Astrocyte (in vitro differentiated cells and primary cell): ENCODE results near the gene MAGI1. TPM values are rescaled to one million over a fixed set of nuclear protein-coding genes. Genes with fewer than 3 reads are reported as not detected.
"Not testable (repeated sequence)": the region's sequence is repeated elsewhere in the genome, so short reads cannot be mapped to it uniquely, and the experiment has no call there.

Experiments
- DNase-seq: peaks from one replicate; pipeline ENCODE4 v3.0.0-alpha.2; 2010; ENCODE audit warnings: low read depth
- FAIRE-seq: peaks from 2 replicates; lab custom pipeline; 2011; peaks lifted over from hg19 to GRCh38; lab: Jason Lieb, UNC
- H2AFZ ChIP-seq: 2 replicates; pipeline ENCODE4 v1.6.0; 2012; ENCODE audit warnings: low read depth, low read length, inconsistent platforms
- H3K27ac ChIP-seq: 2 replicates; pipeline ENCODE4 v1.5.1; 2011; ENCODE audit warnings: low read depth, low read length, inconsistent platforms
- H3K27me3 ChIP-seq: 2 replicates; pipeline ENCODE4 v1.6.0; 2011; ENCODE audit warnings: low read length, inconsistent platforms; ENCODE audit not compliant: insufficient read depth
- H3K36me3 ChIP-seq: 2 replicates; pipeline ENCODE4 v1.5.1; 2011; ENCODE audit warnings: low read length, inconsistent platforms; ENCODE audit not compliant: insufficient read depth
- H3K4me1 ChIP-seq: 2 replicates; pipeline ENCODE4 v1.5.1; 2011; ENCODE audit warnings: low read length, inconsistent platforms; ENCODE audit not compliant: insufficient read depth
- H3K4me2 ChIP-seq: 2 replicates; pipeline ENCODE4 v1.6.0; 2012; ENCODE audit warnings: low read length, inconsistent platforms
- H3K4me3 ChIP-seq: 2 replicates; pipeline ENCODE4 v1.5.1; 2011; ENCODE audit warnings: low read depth, mild to moderate bottlenecking, low read length, inconsistent platforms; ENCODE audit not compliant: insufficient read depth
- H3K79me2 ChIP-seq: 2 replicates; pipeline ENCODE4 v1.6.0; 2012; ENCODE audit warnings: mild to moderate bottlenecking, low read length, inconsistent platforms; ENCODE audit not compliant: insufficient read depth
- H3K9ac ChIP-seq: 2 replicates; pipeline ENCODE4 v1.6.0; 2012; ENCODE audit warnings: mild to moderate bottlenecking, low read length, inconsistent platforms
- H3K9me3 ChIP-seq: 2 replicates; pipeline ENCODE4 v1.5.1; 2012; ENCODE audit warnings: low read depth, mild to moderate bottlenecking, low read length, inconsistent platforms; ENCODE audit not compliant: insufficient read depth
- H4K20me1 ChIP-seq: 2 replicates; pipeline ENCODE4 v1.6.0; 2012; ENCODE audit warnings: low read length, inconsistent platforms; ENCODE audit not compliant: insufficient read depth
- H3K27ac Mint-ChIP-seq: one replicate; pipeline ENCODE4 v1.8.0; 2021; ENCODE audit warnings: mild to moderate bottlenecking, mixed read lengths; ENCODE audit not compliant: unreplicated experiment
- H3K27me3 Mint-ChIP-seq: one replicate; pipeline ENCODE4 v1.8.0; 2021; ENCODE audit warnings: low read depth, mixed read lengths; ENCODE audit not compliant: unreplicated experiment
- H3K36me3 Mint-ChIP-seq: one replicate; pipeline ENCODE4 v1.8.0; 2021; ENCODE audit warnings: low read depth, mixed read lengths; ENCODE audit not compliant: unreplicated experiment
- H3K4me1 Mint-ChIP-seq: one replicate; pipeline ENCODE4 v1.8.0; 2021; ENCODE audit warnings: low read depth, mixed read lengths; ENCODE audit not compliant: unreplicated experiment
- H3K4me3 Mint-ChIP-seq: one replicate; pipeline ENCODE4 v1.8.0; 2021; ENCODE audit warnings: mild to moderate bottlenecking, moderate library complexity, mixed read lengths; ENCODE audit not compliant: unreplicated experiment
- H3K9me3 Mint-ChIP-seq: one replicate; pipeline ENCODE4 v1.8.0; 2021; ENCODE audit warnings: mild to moderate bottlenecking, mixed read lengths; ENCODE audit not compliant: unreplicated experiment
- EZH2 ChIP-seq: IDR thresholded peaks from 2 replicates; pipeline ENCODE4 v1.6.1; 2012; ENCODE audit warnings: mild to moderate bottlenecking, low read length, inconsistent platforms; ENCODE audit not compliant: insufficient read depth
- total RNA-seq: library from RNA; stranded (reverse); gene quantifications from 2 replicates; pipeline ENCODE4 v1.2.1, GENCODE V29; 2021
- TF ChIP-seq, protein P1 (sequence below): IDR thresholded peaks from 2 replicates; pipeline ENCODE4 v1.5.1; 2011; ENCODE audit warnings: low read depth, mild to moderate bottlenecking, inconsistent platforms, low read length, moderate library complexity; ENCODE audit not compliant: insufficient read depth

The MAGI1 gene
- total RNA-seq, 1 donor from 2014 or later: 31.8 TPM

DNA sequence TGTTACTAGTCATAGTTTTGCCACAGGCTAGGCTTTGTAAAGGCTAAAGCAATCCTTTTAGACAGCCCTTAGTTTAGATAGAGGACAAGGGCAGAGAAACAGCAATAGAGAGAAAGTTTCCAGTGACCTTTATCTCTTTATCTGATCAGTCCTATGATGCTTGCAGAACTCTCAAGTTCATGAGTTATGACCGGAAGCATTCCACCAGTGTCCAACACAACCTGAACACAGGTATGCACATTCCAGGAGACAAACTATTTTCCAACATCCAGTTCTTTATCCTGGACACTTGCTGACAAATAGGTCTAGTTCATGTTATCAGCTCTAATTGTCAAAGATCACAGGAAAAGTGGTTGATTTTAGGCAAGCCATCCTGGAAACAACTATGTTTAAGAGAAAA, 422.2 kb downstream of the MAGI1 start:
- FAIRE-seq (no peak), DNase-seq (no peak)
- H3K27me3 ChIP-seq: no peaks in the 10 kb centered on the region
- H3K27ac Mint-ChIP-seq: no peak overlapping the region
- no peak overlapping the region for H2AFZ ChIP-seq
- no peaks in the 10 kb centered on the region for H3K36me3 ChIP-seq
- no peaks in the 10 kb centered on the region for H3K27me3 Mint-ChIP-seq
- H3K4me2 ChIP-seq: no peak overlapping the region
- no peak for TF ChIP-seq EZH2
- TF ChIP-seq, protein P1, sequence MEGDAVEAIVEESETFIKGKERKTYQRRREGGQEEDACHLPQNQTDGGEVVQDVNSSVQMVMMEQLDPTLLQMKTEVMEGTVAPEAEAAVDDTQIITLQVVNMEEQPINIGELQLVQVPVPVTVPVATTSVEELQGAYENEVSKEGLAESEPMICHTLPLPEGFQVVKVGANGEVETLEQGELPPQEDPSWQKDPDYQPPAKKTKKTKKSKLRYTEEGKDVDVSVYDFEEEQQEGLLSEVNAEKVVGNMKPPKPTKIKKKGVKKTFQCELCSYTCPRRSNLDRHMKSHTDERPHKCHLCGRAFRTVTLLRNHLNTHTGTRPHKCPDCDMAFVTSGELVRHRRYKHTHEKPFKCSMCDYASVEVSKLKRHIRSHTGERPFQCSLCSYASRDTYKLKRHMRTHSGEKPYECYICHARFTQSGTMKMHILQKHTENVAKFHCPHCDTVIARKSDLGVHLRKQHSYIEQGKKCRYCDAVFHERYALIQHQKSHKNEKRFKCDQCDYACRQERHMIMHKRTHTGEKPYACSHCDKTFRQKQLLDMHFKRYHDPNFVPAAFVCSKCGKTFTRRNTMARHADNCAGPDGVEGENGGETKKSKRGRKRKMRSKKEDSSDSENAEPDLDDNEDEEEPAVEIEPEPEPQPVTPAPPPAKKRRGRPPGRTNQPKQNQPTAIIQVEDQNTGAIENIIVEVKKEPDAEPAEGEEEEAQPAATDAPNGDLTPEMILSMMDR: no peak
- H4K20me1 ChIP-seq: peaks cover 24% of the 10 kb centered on the region
- no peak overlapping the region for H3K27ac ChIP-seq
- H3K36me3 Mint-ChIP-seq: no peaks in the 10 kb centered on the region
- no peak overlapping the region for H3K4me3 ChIP-seq
- no peak overlapping the region for H3K4me3 Mint-ChIP-seq
- no peaks in the 10 kb centered on the region for H3K9me3 Mint-ChIP-seq
- H3K79me2 ChIP-seq: no peaks in the 10 kb centered on the region
- H3K4me1 Mint-ChIP-seq: peaks cover 15% of the 10 kb centered on the region
- H3K9me3 ChIP-seq: no peaks in the 10 kb centered on the region
- H3K4me1 ChIP-seq: no peaks in the 10 kb centered on the region
- H3K9ac ChIP-seq: no peak overlapping the region

DNA sequence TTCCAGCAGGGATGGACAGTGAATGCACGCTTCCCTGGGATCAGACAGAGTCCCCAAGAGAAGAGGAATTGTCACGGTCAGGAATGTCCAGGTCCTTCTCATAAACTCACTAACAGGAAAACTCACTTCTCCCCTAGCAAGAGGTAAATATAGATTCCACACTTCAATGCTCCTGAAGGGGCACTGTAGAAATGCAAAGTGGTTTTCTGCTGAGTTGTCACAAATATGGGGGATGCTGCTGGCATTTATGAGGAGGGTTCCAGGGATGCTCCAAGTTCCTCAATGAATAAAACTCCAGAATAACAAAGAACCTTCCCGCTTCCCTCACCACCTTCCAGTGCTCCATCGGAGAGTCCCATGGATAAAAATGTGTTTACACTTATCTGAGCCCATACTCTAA, 423.4 kb downstream of the MAGI1 start:
- Mint-ChIP-seq H3K36me3 (no peaks in the 10 kb centered on the region), H3K9me3 (no peaks in the 10 kb centered on the region), H3K27me3 (no peaks in the 10 kb centered on the region), H3K4me3 (no peak overlapping the region), H3K27ac (no peak overlapping the region), H3K4me1 (peaks cover 15% of the 10 kb centered on the region)
- FAIRE-seq: no peak
- Histone ChIP-seq H3K9me3 (no peaks in the 10 kb centered on the region), H3K27me3 (no peaks in the 10 kb centered on the region), H3K4me1 (no peaks in the 10 kb centered on the region), H3K4me2 (no peak overlapping the region), H3K36me3 (no peaks in the 10 kb centered on the region), H3K4me3 (no peak overlapping the region), H2AFZ (no peak overlapping the region), H3K79me2 (no peaks in the 10 kb centered on the region), H4K20me1 (peaks cover 24% of the 10 kb centered on the region), H3K27ac (no peak overlapping the region), H3K9ac (no peak overlapping the region)
- TF ChIP-seq, protein P1: no peak
- no peak for TF ChIP-seq EZH2
- no peak for DNase-seq

DNA sequence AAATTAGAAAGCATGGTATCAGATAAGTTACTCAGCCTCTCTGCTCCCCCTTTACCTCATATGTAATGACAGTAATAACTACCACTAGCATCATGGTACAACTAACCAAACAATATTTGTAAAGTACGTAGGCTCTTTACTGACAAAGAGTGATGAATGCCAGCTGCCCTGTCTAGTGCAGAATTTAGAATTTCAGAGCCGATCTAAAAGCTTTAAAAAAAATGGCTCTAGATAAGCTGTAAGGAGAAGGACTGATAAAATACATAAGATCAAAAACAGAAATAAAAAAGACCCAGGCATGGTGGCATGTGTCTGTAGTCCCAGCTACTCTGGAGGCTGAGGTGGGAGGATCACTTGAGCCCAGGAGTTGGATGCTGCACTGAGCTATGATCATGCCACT, 424.1 kb downstream of the MAGI1 start:
- Histone ChIP-seq H3K27ac (no peak overlapping the region), H4K20me1 (peaks cover 20% of the 10 kb centered on the region), H3K4me2 (no peak overlapping the region), H3K9me3 (no peaks in the 10 kb centered on the region), H3K27me3 (no peaks in the 10 kb centered on the region), H3K9ac (no peak overlapping the region), H3K4me3 (no peak overlapping the region), H3K4me1 (no peaks in the 10 kb centered on the region), H2AFZ (no peak overlapping the region), H3K79me2 (no peaks in the 10 kb centered on the region), H3K36me3 (no peaks in the 10 kb centered on the region)
- Mint-ChIP-seq H3K36me3 (no peaks in the 10 kb centered on the region), H3K27me3 (no peaks in the 10 kb centered on the region), H3K27ac (no peak overlapping the region), H3K9me3 (no peaks in the 10 kb centered on the region), H3K4me3 (no peak overlapping the region), H3K4me1 (peaks cover 12% of the 10 kb centered on the region)
- FAIRE-seq (no peak), DNase-seq (no peak)
- TF ChIP-seq, protein P1: no peak
- no peak for TF ChIP-seq EZH2

DNA sequence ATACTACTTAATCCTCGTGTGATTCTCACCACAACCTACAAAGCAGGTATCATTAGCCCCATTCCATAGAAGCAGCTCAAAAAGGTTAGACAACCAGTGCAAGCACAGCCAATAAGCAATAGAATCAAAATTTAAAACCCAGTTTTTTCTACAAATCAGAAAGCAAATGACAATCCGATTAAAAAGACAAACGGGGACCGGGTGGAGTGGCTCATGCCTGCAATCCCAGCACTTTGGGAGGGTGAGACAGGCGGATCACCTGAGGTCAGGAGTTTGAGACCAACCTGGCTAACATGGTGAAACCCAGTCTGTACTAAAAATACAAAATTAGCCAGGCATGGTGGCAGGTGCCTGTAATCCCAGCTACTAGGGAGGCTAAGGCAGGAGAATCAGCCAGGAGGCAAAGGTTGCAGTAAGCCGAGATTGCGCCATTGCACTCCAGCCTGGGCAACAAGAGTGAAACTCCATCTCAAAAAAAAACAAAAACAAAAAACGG, 430.7 kb downstream of the MAGI1 start:
- H3K4me3 ChIP-seq, H3K27me3 Mint-ChIP-seq, H3K79me2 ChIP-seq, H3K4me3 Mint-ChIP-seq, H3K4me2 ChIP-seq, H3K9me3 ChIP-seq, H3K4me1 Mint-ChIP-seq, H3K27ac Mint-ChIP-seq, H3K36me3 Mint-ChIP-seq, H3K36me3 ChIP-seq, H3K27me3 ChIP-seq, H3K9me3 Mint-ChIP-seq, H3K4me1 ChIP-seq, H2AFZ ChIP-seq, H3K9ac ChIP-seq, DNase-seq, H3K27ac ChIP-seq, FAIRE-seq: not testable (repeated sequence)
- H4K20me1 ChIP-seq: peaks cover 18% of the 10 kb centered on the region
